ENCODE data around the gene GDF10. TPM values are rescaled to one million over a fixed set of nuclear protein-coding genes. Genes with fewer than 3 reads are reported as not detected.

GDF10 gene
- total and polyA plus RNA-seq, 2 of the 13 experiments (the other 11 are each of a cell fraction or from before 2014, with no cell fraction given): 0.03 TPM; not detected in 1

DNA sequence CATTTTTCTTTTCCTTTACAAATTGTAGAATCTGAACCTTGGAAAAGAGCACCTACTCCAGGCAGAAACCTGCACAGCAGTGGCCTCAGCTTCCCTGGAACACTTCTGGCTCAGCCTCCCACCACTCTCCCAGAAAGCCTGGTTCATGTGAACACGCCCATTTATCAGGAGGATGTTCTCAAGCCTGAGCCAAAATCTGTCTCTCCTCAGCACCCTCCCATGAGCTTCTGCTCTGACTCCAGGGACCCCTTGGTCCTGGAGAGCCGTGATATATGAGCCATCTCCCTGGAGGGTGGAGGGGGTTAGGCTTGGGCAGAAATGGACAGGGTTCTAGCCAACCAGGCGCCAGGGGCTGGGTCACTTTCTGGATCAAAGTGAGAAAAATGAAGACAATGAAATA is 32.4 kb downstream of the GDF10 start:
- ChIA-PET POLR2A (no interaction called here), CTCF (ENCODE audit: low intra/inter-chr PET ratio, low total read pairs) (no interaction called here)
- Histone ChIP-seq H4K20me1 (ENCODE audit: insufficient read depth, low read length) (no peaks in the 10 kb centered on the region), H3K4me1 (ENCODE audit: insufficient read depth, low read length) (peaks cover 8% of the 10 kb centered on the region; the same call in 1 of the 2 replicates), H3K4me2 (ENCODE audit: low read depth, low read length) (no peak overlapping the region), H3K4me3 (replicated peaks in 1 of 3; ENCODE audit: insufficient read depth in 1 of 3, low read depth in 2 of 3, low read length in 3 of 3) (no peak overlapping the region), H3K27me3 (ENCODE audit: control insufficient read depth in 1 of 2, insufficient read depth in 2 of 2, low read length in 2 of 2) (0 out of 5 replicates have a peak, but pooled peaks cover 0 to 6% of the 10 kb centered on the region in 2 experiments), H3K27ac (ENCODE audit: extremely low read length, insufficient read depth, low read length) (no peak overlapping the region), H2AFZ (ENCODE audit: low read length) (no peak overlapping the region), H3K9me3 (ENCODE audit: low read length) (no peaks in the 10 kb centered on the region), H3K9ac (ENCODE audit: insufficient read depth, low read depth, low read length) (no peak overlapping the region), H3K36me3 (replicated peaks in 1 of 2; ENCODE audit: control insufficient read depth in 1 of 2, insufficient read depth in 2 of 2, low read length in 2 of 2) (no peaks in the 10 kb centered on the region), H3K79me2 (ENCODE audit: insufficient read depth, low read length) (no peaks in the 10 kb centered on the region)
- BruUV-seq (replicated peaks): no TSS peak
- in situ Hi-C loops (cut with HindIII; ENCODE audit: extremely low pct_ligation_motif_present, low pct_unique_long_range_greater_than_20kb): no loop called here
- FAIRE-seq: no peak
- 16% methylated on average over 2 of the region's 3 CpGs for WGBS (ENCODE audit: low lambda C conversion rate)
- no peak for DNase-seq (ENCODE audit: low spot score)
- TF ChIP-seq TCF7 (IDR thresholded peaks at IDR 0.05; ENCODE audit: low read depth): no peak
- TF ChIP-seq CCAR2 (optimal IDR thresholded peaks at IDR 0.05; ENCODE audit: low read depth, low read length): no peak
- TF ChIP-seq ZFP36L2 (CRISPR knock-in tag; IDR thresholded peaks at IDR 0.05): no peak
- TF ChIP-seq, protein P1, sequence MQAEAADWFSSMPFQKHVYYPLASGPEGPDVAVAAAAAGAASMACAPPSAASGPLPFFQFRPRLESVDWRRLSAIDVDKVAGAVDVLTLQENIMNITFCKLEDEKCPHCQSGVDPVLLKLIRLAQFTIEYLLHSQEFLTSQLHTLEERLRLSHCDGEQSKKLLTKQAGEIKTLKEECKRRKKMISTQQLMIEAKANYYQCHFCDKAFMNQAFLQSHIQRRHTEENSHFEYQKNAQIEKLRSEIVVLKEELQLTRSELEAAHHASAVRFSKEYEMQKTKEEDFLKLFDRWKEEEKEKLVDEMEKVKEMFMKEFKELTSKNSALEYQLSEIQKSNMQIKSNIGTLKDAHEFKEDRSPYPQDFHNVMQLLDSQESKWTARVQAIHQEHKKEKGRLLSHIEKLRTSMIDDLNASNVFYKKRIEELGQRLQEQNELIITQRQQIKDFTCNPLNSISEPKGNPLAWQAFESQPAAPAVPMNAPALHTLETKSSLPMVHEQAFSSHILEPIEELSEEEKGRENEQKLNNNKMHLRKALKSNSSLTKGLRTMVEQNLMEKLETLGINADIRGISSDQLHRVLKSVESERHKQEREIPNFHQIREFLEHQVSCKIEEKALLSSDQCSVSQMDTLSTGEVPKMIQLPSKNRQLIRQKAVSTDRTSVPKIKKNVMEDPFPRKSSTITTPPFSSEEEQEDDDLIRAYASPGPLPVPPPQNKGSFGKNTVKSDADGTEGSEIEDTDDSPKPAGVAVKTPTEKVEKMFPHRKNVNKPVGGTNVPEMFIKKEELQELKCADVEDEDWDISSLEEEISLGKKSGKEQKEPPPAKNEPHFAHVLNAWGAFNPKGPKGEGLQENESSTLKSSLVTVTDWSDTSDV (CRISPR knock-in tag; IDR thresholded peaks at IDR 0.05): no peak
- TF ChIP-seq, protein P2, sequence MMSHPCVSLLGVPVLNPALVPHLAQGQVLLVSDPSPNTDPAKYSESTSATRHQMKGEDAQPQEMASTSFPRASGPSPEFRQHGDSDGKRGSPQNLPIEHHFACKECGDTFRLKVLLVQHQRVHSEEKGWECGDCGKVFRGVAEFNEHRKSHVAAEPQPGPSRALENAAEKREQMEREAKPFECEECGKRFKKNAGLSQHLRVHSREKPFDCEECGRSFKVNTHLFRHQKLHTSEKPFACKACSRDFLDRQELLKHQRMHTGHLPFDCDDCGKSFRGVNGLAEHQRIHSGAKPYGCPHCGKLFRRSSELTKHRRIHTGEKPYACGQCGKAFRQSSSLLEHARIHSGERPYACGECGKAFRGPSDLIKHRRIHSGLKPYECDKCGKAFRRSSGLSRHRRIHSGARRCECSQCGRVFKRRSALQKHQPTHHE (CRISPR knock-in tag; IDR thresholded peaks at IDR 0.05; ENCODE audit: borderline replicate concordance): no peak
- intact Hi-C loops (cut with micrococcal nuclease; ENCODE audit: unreplicated experiment): no loop called here
- ATAC-seq: no peak

Data from HepG2 (cell line).